ENCODE measurements around the gene ANKRD53. TPM values are rescaled to one million over a fixed set of nuclear protein-coding genes. Genes with fewer than 3 reads are reported as not detected.

The ANKRD53 gene
- total RNA-seq, 1 experiment from 2014 or later = not detected

- no peaks in the 10 kb centered on the region for H3K9me3 ChIP-seq (ENCODE audit: control insufficient read depth in 1 of 2, insufficient read depth in 1 of 2, low read depth in 1 of 2, low read length in 2 of 2)
- peaks cover 0 to 3% of the 10 kb centered on the region in 2 experiments; a peak in 2 of 4 replicates for H3K4me1 ChIP-seq (ENCODE audit: control insufficient read depth in 1 of 2, insufficient read depth in 2 of 2, low read length in 2 of 2)
- H3K9ac ChIP-seq (ENCODE audit: low read length) = no peak overlapping the region
- H4K20me1 ChIP-seq (ENCODE audit: insufficient read depth) = no peaks in the 10 kb centered on the region
- H3K4me2 ChIP-seq (ENCODE audit: low read length) = no peak overlapping the region
- ChIA-PET CTCF (no interaction called here), POLR2A (no interaction called here), RAD21 (ENCODE audit: low non-redundant PET in 1 of 2, low total read pairs in 2 of 2, uncharacterized antibody in 2 of 2, unreplicated experiment in 2 of 2) (no interaction called here)
- no peaks in the 10 kb centered on the region for H3K27me3 ChIP-seq (ENCODE audit: insufficient read depth, low read length)
- no TSS peak for BruUV-seq (replicated peaks)
- DNase-seq (ENCODE audit: low read depth, low spot score) = no peak
- intact Hi-C loops (cut with micrococcal nuclease) = no loop called here
- no peak for TF ChIP-seq SIN3A (IDR thresholded peaks at IDR 0.05; ENCODE audit: low read depth)
- no peak for TF ChIP-seq ZFX (IDR thresholded peaks at IDR 0.05)
- TF ChIP-seq TCF7L2 (IDR thresholded peaks at IDR 0.05; ENCODE audit: borderline replicate concordance, extremely low read depth, insufficient read depth, insufficient read length) = no peak
- no peak for TF ChIP-seq EZH2phosphoT487 (IDR thresholded peaks at IDR 0.05; ENCODE audit: borderline replicate concordance)
- TF ChIP-seq SP1 (IDR thresholded peaks at IDR 0.05; ENCODE audit: low read depth) = no peak
- no peak for TF ChIP-seq ELF1 (IDR thresholded peaks at IDR 0.05; ENCODE audit: borderline replicate concordance, low read depth)
- TF ChIP-seq SRF (IDR thresholded peaks at IDR 0.05; ENCODE audit: low read depth) = no peak
- no peak for TF ChIP-seq POLR2A (IDR thresholded peaks at IDR 0.05; ENCODE audit: borderline replicate concordance, extremely low read depth, insufficient read depth, insufficient read length)
- no peak for TF ChIP-seq RAD21 (IDR thresholded peaks at IDR 0.05; ENCODE audit: low read depth)
- no peak for TF ChIP-seq CBX3 (IDR thresholded peaks at IDR 0.05; ENCODE audit: low read depth)
- TF ChIP-seq FOSL1 (IDR thresholded peaks at IDR 0.05; ENCODE audit: low read depth) = no peak
- no peak for TF ChIP-seq CEBPB (IDR thresholded peaks at IDR 0.05; ENCODE audit: low read depth)
- TF ChIP-seq ATF3 (IDR thresholded peaks at IDR 0.05) = no peak
- no peak for TF ChIP-seq JUND (IDR thresholded peaks at IDR 0.05)
- no peaks in the 10 kb centered on the region for H3K36me3 ChIP-seq (ENCODE audit: control insufficient read depth in 1 of 2, insufficient read depth in 2 of 2, low read length in 2 of 2)
- no peak overlapping the region for H2AFZ ChIP-seq (ENCODE audit: low read depth, low read length, poor library complexity, severe bottlenecking)
- no peaks in the 10 kb centered on the region for H3K9me2 ChIP-seq (ENCODE audit: insufficient read depth)
- H3K79me2 ChIP-seq (ENCODE audit: insufficient read depth, low read length) = no peaks in the 10 kb centered on the region
- no peak overlapping the region for H3K27ac ChIP-seq (ENCODE audit: low read depth, low read length)
- no peak overlapping the region for H3K4me3 ChIP-seq (replicated peaks in 1 of 2; ENCODE audit: low read depth in 1 of 2, low read length in 2 of 2)
- ATAC-seq = no peak
Observed at GRCh38 chr2:71006323-71006722, 27.9 kb downstream of the ANKRD53 start.

Data from HCT116 (cell line).